ENCODE results near the gene SLC49A4. TPM values are rescaled to one million over a fixed set of nuclear protein-coding genes. Genes with fewer than 3 reads are reported as not detected.

SLC49A4 gene
- polyA plus RNA-seq, 1 of the 3 experiments (the other 2 are of a cell fraction) = 6.4 TPM

DNA sequence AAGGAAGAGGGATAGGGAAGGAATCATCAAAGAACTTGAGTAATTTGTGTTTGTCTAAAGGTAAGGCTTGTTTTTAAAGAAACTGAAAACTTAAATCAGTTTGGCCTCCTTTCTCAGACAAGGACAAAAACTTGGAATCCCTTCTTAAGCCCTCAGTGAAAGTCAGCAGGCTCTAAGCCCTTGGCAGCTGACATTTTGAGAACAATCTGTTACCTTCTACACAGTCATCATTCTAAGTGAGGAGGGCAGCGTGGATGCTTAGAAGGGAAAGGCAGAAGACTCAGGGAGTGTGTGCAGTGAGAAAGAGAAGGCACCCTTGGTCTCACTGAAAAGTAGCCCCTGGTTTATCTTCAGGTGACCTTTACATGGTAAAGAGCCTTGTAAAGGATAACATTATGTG is 12.1 kb upstream of the SLC49A4 start:
- no peaks in the 10 kb centered on the region for H3K79me2 ChIP-seq (ENCODE audit: insufficient read depth)
- ChIA-PET CTCF (interaction anchor here (1.5 kb wide), 1 partner anchor 44 kb away, joined by 3 read pairs; no protein-coding TSS in a partner anchor), POLR2A (no interaction called here)
- no peaks in the 10 kb centered on the region for H3K9me2 ChIP-seq
- no peaks in the 10 kb centered on the region for H3K27me3 ChIP-seq (ENCODE audit: insufficient read depth)
- H4K20me1 ChIP-seq (ENCODE audit: insufficient read depth) = no peaks in the 10 kb centered on the region
- no peak overlapping the region for H3K27ac ChIP-seq (ENCODE audit: low read depth in 2 of 2, low read length in 1 of 2)
- DNase-seq = no peak
- no peak overlapping the region for H3K9ac ChIP-seq
- H3K9me3 ChIP-seq = no peaks in the 10 kb centered on the region
- peaks cover 0 to 2% of the 10 kb centered on the region in 2 experiments for H3K36me3 ChIP-seq (replicated peaks in 1 of 2; ENCODE audit: control insufficient read depth in 1 of 2, insufficient read depth in 2 of 2, low read length in 1 of 2)
- no peaks in the 10 kb centered on the region for H3K4me1 ChIP-seq (ENCODE audit: control insufficient read depth in 1 of 2, insufficient read depth in 2 of 2, low read depth in 1 of 2, low read length in 1 of 2)
- no peak overlapping the region for H3K4me2 ChIP-seq
- H2AFZ ChIP-seq (ENCODE audit: low read depth) = no peak overlapping the region
- peaks cover 4% of the 10 kb centered on the region for H3F3A ChIP-seq (replicated peaks; ENCODE audit: insufficient read depth)
- 84% methylated on average over 1 of the region's 1 CpG for WGBS (ENCODE audit: low lambda C conversion rate)
- no peak overlapping the region for H3K4me3 ChIP-seq (ENCODE audit: low read depth in 2 of 2, low read length in 1 of 2)
- TF ChIP-seq ZBTB33 (IDR thresholded peaks at IDR 0.05; ENCODE audit: borderline replicate concordance, low read depth) = no peak
- TF ChIP-seq TCF12 (IDR thresholded peaks at IDR 0.05) = no peak
- no peak for TF ChIP-seq GATA2 (CRISPR knock-in tag; IDR thresholded peaks at IDR 0.05)
- no peak for TF ChIP-seq CHD2 (IDR thresholded peaks at IDR 0.05; ENCODE audit: low read length, partially characterized antibody)
- TF ChIP-seq MEF2A (IDR thresholded peaks at IDR 0.05; ENCODE audit: borderline replicate concordance, low read depth) = no peak
- TF ChIP-seq SIN3A (IDR thresholded peaks at IDR 0.05; ENCODE audit: borderline replicate concordance, low read depth, low read length) = no peak
- TF ChIP-seq YY1 (IDR thresholded peaks at IDR 0.05; ENCODE audit: low read depth) = no peak
- TF ChIP-seq TAF1 (IDR thresholded peaks at IDR 0.05; ENCODE audit: borderline replicate concordance, low read depth, low read length) = no peak
- no peak for TF ChIP-seq USF2 (IDR thresholded peaks at IDR 0.05; ENCODE audit: borderline replicate concordance, low read depth, low read length)
- TF ChIP-seq NRF1 (IDR thresholded peaks at IDR 0.05; ENCODE audit: low read depth, low read length) = no peak
- TF ChIP-seq EZH2phosphoT487 (IDR thresholded peaks at IDR 0.05; ENCODE audit: borderline replicate concordance, low read depth) = no peak
- no peak for TF ChIP-seq MAX (IDR thresholded peaks at IDR 0.05; ENCODE audit: low read depth)
- no peak for TF ChIP-seq EP300 (IDR thresholded peaks at IDR 0.05; ENCODE audit: borderline replicate concordance in 1 of 2, low read depth in 1 of 2, low read length in 1 of 2)
- TF ChIP-seq GABPA (IDR thresholded peaks at IDR 0.05; ENCODE audit: low read depth) = no peak
- TF ChIP-seq, protein P1, sequence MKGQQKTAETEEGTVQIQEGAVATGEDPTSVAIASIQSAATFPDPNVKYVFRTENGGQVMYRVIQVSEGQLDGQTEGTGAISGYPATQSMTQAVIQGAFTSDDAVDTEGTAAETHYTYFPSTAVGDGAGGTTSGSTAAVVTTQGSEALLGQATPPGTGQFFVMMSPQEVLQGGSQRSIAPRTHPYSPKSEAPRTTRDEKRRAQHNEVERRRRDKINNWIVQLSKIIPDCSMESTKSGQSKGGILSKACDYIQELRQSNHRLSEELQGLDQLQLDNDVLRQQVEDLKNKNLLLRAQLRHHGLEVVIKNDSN (IDR thresholded peaks at IDR 0.05; ENCODE audit: borderline replicate concordance, low read depth) = no peak
- no peak for TF ChIP-seq IRF3 (IDR thresholded peaks at IDR 0.05; ENCODE audit: low read depth, low read length)
- no peak for TF ChIP-seq RAD21 (IDR thresholded peaks at IDR 0.05; ENCODE audit: low read length)
- TF ChIP-seq SMC3 (IDR thresholded peaks at IDR 0.05; ENCODE audit: low read depth, low read length) = no peak
- TF ChIP-seq ELF1 (IDR thresholded peaks at IDR 0.05) = no peak
- TF ChIP-seq RXRA (IDR thresholded peaks at IDR 0.05; ENCODE audit: borderline replicate concordance, low read depth) = no peak

Measured in SK-N-SH (cell line).